ENCODE results near the gene SLC35E4. TPM values are rescaled to one million over a fixed set of nuclear protein-coding genes. Genes with fewer than 3 reads are reported as not detected.

Gene SLC35E4
- total and polyA plus RNA-seq, 9 of the 15 experiments (the other 6 are each of a cell fraction or from before 2014, with no cell fraction given): 0.06 to 2.3 (median 0.86) TPM; not detected in 1

GRCh38 chr22:30591588-30592359 is 43.8 kb upstream of the SLC35E4 start, which contains the start of gene PES1 (continued):
- TF ChIP-seq TSHZ1 (CRISPR knock-in tag; IDR thresholded peaks at IDR 0.05) (no peak), ATF2 (CRISPR knock-in tag; IDR thresholded peaks at IDR 0.05) (no peak), HMG20B (CRISPR knock-in tag; IDR thresholded peaks at IDR 0.05) (no peak), ZBTB26 (CRISPR knock-in tag; IDR thresholded peaks at IDR 0.05) (no peak), TCF3 (CRISPR knock-in tag; IDR thresholded peaks at IDR 0.05) (no peak), MAFK (IDR thresholded peaks at IDR 0.05; ENCODE audit: low read length) (no peak), ZNF165 (CRISPR knock-in tag; IDR thresholded peaks at IDR 0.05; ENCODE audit: borderline replicate concordance) (no peak), MLLT1 (IDR thresholded peaks at IDR 0.05) (no peak), COPS2 (conservative IDR thresholded peaks at IDR 0.05) (no peak), ZNF695 (CRISPR knock-in tag; IDR thresholded peaks at IDR 0.05) (no peak), TOE1 (IDR thresholded peaks at IDR 0.05; ENCODE audit: borderline replicate concordance) (peak; percentile 73), TOE1 (CRISPR knock-in tag; IDR thresholded peaks at IDR 0.05; ENCODE audit: borderline replicate concordance, low read depth) (no peak), ELK3 (CRISPR knock-in tag; IDR thresholded peaks at IDR 0.05) (no peak), NFYB (IDR thresholded peaks at IDR 0.05; ENCODE audit: extremely low read depth, insufficient read length) (no peak), SIX5 (IDR thresholded peaks at IDR 0.05; ENCODE audit: borderline replicate concordance in 1 of 2, insufficient read depth in 1 of 2, low read depth in 1 of 2, low read length in 2 of 2) (peak; percentile 73 to 79), ZNF133 (CRISPR knock-in tag; IDR thresholded peaks at IDR 0.05) (no peak), BCL6 (CRISPR knock-in tag; IDR thresholded peaks at IDR 0.05) (no peak), RFX1 (IDR thresholded peaks at IDR 0.05) (peak; percentile 100), CBX2 (IDR thresholded peaks at IDR 0.05; ENCODE audit: insufficient read depth, low read length, poor library complexity, severe bottlenecking) (no peak)
